ENCODE results near the gene COL8A2. TPM values are rescaled to one million over a fixed set of nuclear protein-coding genes. Genes with fewer than 3 reads are reported as not detected.
A peak's percentile ranks its signal among the peaks of the same experiment; 100 is the strongest.

The COL8A2 gene
- total and polyA plus RNA-seq, 2 experiments from 2014 or later: 0.05 to 0.57 TPM

DNA sequence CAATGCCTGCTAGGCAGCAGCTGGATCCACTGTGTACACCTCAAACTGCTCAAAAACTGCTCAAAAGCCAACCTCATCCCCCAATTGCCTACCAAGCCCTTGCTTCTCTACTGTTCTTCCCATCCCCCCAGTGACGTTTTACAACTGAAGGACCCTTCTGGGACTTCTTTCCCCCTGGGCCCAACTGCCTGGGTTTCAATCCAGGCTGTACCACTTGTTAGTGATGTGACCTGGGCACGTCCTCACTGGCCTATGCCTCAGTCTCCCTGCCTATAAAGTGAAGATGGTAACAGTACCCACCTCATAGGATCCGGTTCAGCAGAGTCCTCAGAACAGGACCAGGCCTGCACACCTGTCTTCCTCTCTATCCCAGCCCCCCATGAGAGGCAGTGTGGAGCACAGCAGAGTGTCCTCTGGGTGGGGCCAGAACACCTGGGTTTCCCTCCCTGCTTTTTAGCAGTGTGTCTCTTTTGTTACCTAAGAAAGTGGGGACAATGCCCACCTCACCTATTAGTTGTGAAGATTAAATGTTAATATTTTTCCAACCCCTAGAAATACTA is 43.0 kb downstream of the COL8A2 start:
- TF ChIP-seq, protein P1, sequence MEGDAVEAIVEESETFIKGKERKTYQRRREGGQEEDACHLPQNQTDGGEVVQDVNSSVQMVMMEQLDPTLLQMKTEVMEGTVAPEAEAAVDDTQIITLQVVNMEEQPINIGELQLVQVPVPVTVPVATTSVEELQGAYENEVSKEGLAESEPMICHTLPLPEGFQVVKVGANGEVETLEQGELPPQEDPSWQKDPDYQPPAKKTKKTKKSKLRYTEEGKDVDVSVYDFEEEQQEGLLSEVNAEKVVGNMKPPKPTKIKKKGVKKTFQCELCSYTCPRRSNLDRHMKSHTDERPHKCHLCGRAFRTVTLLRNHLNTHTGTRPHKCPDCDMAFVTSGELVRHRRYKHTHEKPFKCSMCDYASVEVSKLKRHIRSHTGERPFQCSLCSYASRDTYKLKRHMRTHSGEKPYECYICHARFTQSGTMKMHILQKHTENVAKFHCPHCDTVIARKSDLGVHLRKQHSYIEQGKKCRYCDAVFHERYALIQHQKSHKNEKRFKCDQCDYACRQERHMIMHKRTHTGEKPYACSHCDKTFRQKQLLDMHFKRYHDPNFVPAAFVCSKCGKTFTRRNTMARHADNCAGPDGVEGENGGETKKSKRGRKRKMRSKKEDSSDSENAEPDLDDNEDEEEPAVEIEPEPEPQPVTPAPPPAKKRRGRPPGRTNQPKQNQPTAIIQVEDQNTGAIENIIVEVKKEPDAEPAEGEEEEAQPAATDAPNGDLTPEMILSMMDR (IDR thresholded peaks at IDR 0.05; ENCODE audit: low read depth, low read length): no peak
- DNase-seq (ENCODE audit: low read depth in 1 of 2, low spot score in 1 of 2): no peak
- Histone ChIP-seq H3K4me3 (no peak overlapping the region), H3K27ac (no peak overlapping the region), H3K36me3 (no peaks in the 10 kb centered on the region), H3K4me1 (ENCODE audit: low read depth) (no peaks in the 10 kb centered on the region), H3K27me3 (no peaks in the 10 kb centered on the region), H3K9me3 (ENCODE audit: low read depth) (no peaks in the 10 kb centered on the region)

DNA sequence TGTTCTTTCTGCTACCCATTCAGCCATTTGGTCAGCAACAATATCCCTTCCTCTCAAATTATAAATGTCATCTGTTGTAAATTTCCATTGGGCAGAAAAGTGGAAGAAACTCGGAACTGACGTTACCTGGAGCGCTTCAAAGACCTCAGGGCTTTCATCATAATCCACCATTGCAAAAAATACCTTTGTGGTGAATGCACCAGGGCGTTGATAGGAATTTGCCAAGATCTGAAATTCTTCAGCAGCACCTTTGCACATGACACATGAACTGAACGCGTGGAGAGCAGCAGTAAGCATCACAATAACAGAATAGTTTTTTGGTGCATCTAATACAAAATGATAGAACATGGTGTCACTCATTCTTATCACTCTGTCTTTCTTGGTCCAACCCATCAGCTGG is 44.2 kb downstream of the COL8A2 start:
- H3K27ac ChIP-seq: no peak overlapping the region
- no peak overlapping the region for H3K4me3 ChIP-seq
- no peak for DNase-seq (ENCODE audit: low read depth in 1 of 2, low spot score in 1 of 2)
- TF ChIP-seq, protein P1 (IDR thresholded peaks at IDR 0.05; ENCODE audit: low read depth, low read length): no peak
- no peaks in the 10 kb centered on the region for H3K9me3 ChIP-seq (ENCODE audit: low read depth)
- H3K4me1 ChIP-seq (ENCODE audit: low read depth): no peaks in the 10 kb centered on the region
- no peaks in the 10 kb centered on the region for H3K27me3 ChIP-seq
- no peaks in the 10 kb centered on the region for H3K36me3 ChIP-seq

DNA sequence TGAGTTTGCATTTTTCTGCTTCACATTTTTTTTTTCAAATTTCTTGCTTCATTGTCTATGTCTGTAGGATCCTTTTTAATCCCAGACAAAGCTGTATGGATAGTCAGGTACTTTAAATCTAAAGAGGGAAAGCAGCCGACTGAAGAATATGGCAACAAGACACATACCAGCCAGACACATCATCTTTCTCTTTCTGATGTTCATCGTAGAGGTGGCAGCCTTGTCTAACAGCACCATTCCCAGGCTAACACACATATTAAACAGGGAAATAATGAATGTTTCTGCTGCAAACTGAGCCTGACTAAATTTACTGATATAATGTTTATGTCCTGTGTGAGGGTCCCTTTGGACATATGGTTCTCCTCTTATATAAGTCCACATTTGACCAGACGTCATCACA is 44.8 kb downstream of the COL8A2 start:
- H3K36me3 ChIP-seq: no peaks in the 10 kb centered on the region
- no peak overlapping the region for H3K27ac ChIP-seq
- TF ChIP-seq, protein P1 (IDR thresholded peaks at IDR 0.05; ENCODE audit: low read depth, low read length): no peak
- no peaks in the 10 kb centered on the region for H3K9me3 ChIP-seq (ENCODE audit: low read depth)
- no peak for DNase-seq (ENCODE audit: low read depth in 1 of 2, low spot score in 1 of 2)
- no peaks in the 10 kb centered on the region for H3K27me3 ChIP-seq
- no peak overlapping the region for H3K4me3 ChIP-seq
- H3K4me1 ChIP-seq (ENCODE audit: low read depth): no peaks in the 10 kb centered on the region

DNA sequence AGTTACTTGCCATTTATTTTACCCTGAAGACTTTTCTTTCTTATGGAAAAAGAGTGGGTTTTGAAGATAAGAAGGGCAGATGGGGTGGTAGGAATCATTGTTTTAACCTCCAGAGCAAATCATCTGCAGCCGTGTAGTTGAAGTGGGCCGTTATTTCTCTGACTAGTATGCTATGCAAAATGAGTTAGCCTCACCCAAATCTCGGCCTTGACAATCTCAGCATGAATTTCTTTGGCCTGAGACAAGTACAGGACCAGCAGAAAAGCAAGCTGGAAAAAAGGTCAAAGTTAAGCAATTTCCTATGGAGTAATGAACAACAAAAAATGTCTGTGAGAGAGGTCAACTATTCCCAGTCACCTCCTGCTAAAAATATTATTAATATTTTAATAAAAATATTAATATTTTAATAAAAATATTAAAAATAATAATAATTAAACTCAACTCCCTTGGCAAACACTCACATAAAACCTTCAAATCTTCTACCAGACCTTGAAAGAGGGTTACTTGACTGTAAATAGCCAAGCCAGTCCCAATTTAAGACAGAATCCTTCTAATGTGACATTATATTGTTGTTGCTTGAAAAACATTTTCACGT is 47.9 kb downstream of the COL8A2 start:
- Histone ChIP-seq H3K27ac (no peak overlapping the region), H3K4me1 (ENCODE audit: low read depth) (no peaks in the 10 kb centered on the region), H3K27me3 (no peaks in the 10 kb centered on the region), H3K4me3 (no peak overlapping the region), H3K9me3 (ENCODE audit: low read depth) (no peaks in the 10 kb centered on the region), H3K36me3 (no peaks in the 10 kb centered on the region)
- DNase-seq (ENCODE audit: low read depth in 1 of 2, low spot score in 1 of 2): peak in 1 of 2 donors; percentile 45
- TF ChIP-seq, protein P1 (IDR thresholded peaks at IDR 0.05; ENCODE audit: low read depth, low read length): no peak

DNA sequence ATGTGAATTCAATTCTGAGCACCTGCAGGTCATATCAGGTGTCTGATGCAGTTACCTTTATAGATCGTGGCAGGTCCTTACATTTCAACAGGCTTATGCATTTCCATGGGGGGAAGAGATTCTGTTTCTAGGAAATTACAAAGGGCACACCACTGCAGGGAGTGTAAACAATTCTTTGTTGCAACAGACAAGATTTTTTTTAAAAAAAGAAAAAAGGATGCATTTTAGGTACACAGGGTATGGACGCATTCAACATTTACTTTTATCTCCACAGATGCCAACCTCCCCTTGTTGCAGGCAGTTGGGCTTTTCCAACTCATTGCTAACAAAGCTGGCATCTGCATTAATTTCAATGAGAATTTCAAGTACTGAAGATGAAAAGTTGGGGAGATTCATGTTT is 54.7 kb downstream of the COL8A2 start:
- TF ChIP-seq, protein P1 (IDR thresholded peaks at IDR 0.05; ENCODE audit: low read depth, low read length): no peak
- no peaks in the 10 kb centered on the region for H3K9me3 ChIP-seq (ENCODE audit: low read depth)
- no peak for DNase-seq (ENCODE audit: low read depth in 1 of 2, low spot score in 1 of 2)

More for the DNA sequence above, 54.7 kb downstream of the COL8A2 start:
- no peaks in the 10 kb centered on the region for H3K4me1 ChIP-seq (ENCODE audit: low read depth)
- H3K36me3 ChIP-seq: no peaks in the 10 kb centered on the region
- no peaks in the 10 kb centered on the region for H3K27me3 ChIP-seq
- H3K27ac ChIP-seq: no peak overlapping the region
- H3K4me3 ChIP-seq: no peak overlapping the region

Data from cardiac muscle cell (in vitro differentiated cells and primary cell).